GM12878 (cell line): Measurements from ENCODE around the gene KIDINS220. TPM values are rescaled to one million over a fixed set of nuclear protein-coding genes. Genes with fewer than 3 reads are reported as not detected.

Experiments
- ATAC-seq: fragments of 200-7000 bp; cut with Tn5 transposase; 3 replicates; pipeline ENCODE4 v1.9.1; 2020; ENCODE audit warnings: mild to moderate bottlenecking, moderate library complexity
- BruUV-seq: library from RNA; stranded (reverse); fragments of 400-500 nt; replicated peaks from 2 replicates; lab custom pipeline; 2021; lab: Mats Ljungman, UMichigan
- CTCF ChIA-PET: fragments of 300-600 bp; sonication (Branson Sonifier 250); formaldehyde crosslinking; extraction: SDS; loops from one replicate; lab custom pipeline; 2021; ENCODE audit warnings: inconsistent platforms; lab: Yijun Ruan, JAX
- POLR2A ChIA-PET: fragments of 350-600 bp; formaldehyde crosslinking; extraction: SDS; loops from one replicate; lab custom pipeline; 2021; ENCODE audit warnings: inconsistent platforms; lab: Charles Lee
- RAD21 ChIA-PET: fragments of 300-600 bp; sonication (Branson Sonifier 250); formaldehyde crosslinking; loops from one replicate; lab custom pipeline; 2023; ENCODE audit warnings: antibody characterized with exemption; ENCODE audit not compliant: unreplicated experiment; lab: Charles Lee
- SMC1A ChIA-PET: fragments of 300-600 bp; sonication (Branson Sonifier 250); formaldehyde crosslinking; loops from one replicate; lab custom pipeline; 2023; ENCODE audit not compliant: unreplicated experiment, uncharacterized antibody; lab: Charles Lee
- DNase-seq: peaks from one replicate; pipeline ENCODE4 v3.0.0-alpha.2; 2011; ENCODE audit warnings: low read depth, low spot score
- FAIRE-seq: peaks from 3 replicates; lab custom pipeline; 2011; peaks lifted over from hg19 to GRCh38; lab: Jason Lieb, UNC
- H2AFZ ChIP-seq: 2 replicates; pipeline ENCODE4 v1.6.0; 2011; ENCODE audit warnings: low read depth, low read length, control low read depth; ENCODE audit not compliant: control insufficient read depth
- H3K27ac ChIP-seq: 2 replicates; pipeline ENCODE4 v1.5.1; 2011; ENCODE audit warnings: control low read depth; ENCODE audit not compliant: control insufficient read depth, insufficient read depth
- H3K27me3 ChIP-seq, 2 experiments: replicated peaks in 1 of 2; 2 replicates each; pipeline versions ENCODE4 v1.6.0 to v1.6.1; 2011; ENCODE audit warnings: low read length in 1 of 2; ENCODE audit not compliant: control insufficient read depth in 2 of 2, insufficient read depth in 2 of 2
- H3K36me3 ChIP-seq, 2 experiments: 2 replicates each; pipeline ENCODE4 v1.5.1; 2011; ENCODE audit warnings: low read length in 1 of 2; ENCODE audit not compliant: control insufficient read depth in 2 of 2, insufficient read depth in 2 of 2
- H3K4me1 ChIP-seq: 2 replicates; pipeline ENCODE4 v1.6.1; 2011; ENCODE audit warnings: mild to moderate bottlenecking, low read length, moderate library complexity, mixed read lengths; ENCODE audit not compliant: control insufficient read depth, insufficient read depth
- H3K4me2 ChIP-seq: 2 replicates; pipeline ENCODE4 v1.6.0; 2011; ENCODE audit warnings: control low read depth; ENCODE audit not compliant: control insufficient read depth, insufficient read depth
- H3K4me3 ChIP-seq: fragments of 200-600 bp; sonication (generic); 2 replicates; pipeline ENCODE4 v1.5.1; 2016
- H3K79me2 ChIP-seq: 2 replicates; pipeline ENCODE4 v1.6.0; 2011; ENCODE audit warnings: low read length; ENCODE audit not compliant: control insufficient read depth, insufficient read depth
- H3K9ac ChIP-seq: 2 replicates; pipeline ENCODE4 v1.8.0; 2011; ENCODE audit warnings: low read length, control low read depth, mixed read lengths; ENCODE audit not compliant: control insufficient read depth, insufficient read depth
- H3K9me3 ChIP-seq: replicated peaks from 3 replicates; pipeline ENCODE4 v1.5.1; 2011; ENCODE audit warnings: mild to moderate bottlenecking, low read length; ENCODE audit not compliant: control insufficient read depth, insufficient read depth
- H4K20me1 ChIP-seq: 2 replicates; pipeline ENCODE4 v1.6.0; 2011; ENCODE audit not compliant: control insufficient read depth, insufficient read depth
- BMI1 ChIP-seq: fragments of 450-650 bp; IDR thresholded peaks from 2 replicates; pipeline ENCODE4 v1.6.1; 2016; ENCODE audit warnings: mild to moderate bottlenecking, moderate library complexity, borderline replicate concordance
- CBX5 ChIP-seq: sonication (generic); IDR thresholded peaks from 2 replicates; pipeline ENCODE4 v1.6.1; 2016; ENCODE audit warnings: low read depth, moderate library complexity, mild to moderate bottlenecking, inconsistent platforms
- EP300 ChIP-seq, 2 experiments: fragments of 150-350 bp in 1 of 2; IDR thresholded peaks; 2 replicates each; pipeline ENCODE4 v1.6.1; 2011 to 2012; ENCODE audit warnings: low read depth in 2 of 2, low read length in 2 of 2, borderline replicate concordance in 1 of 2, improper control_type of control experiment in 1 of 2, inconsistent platforms in 1 of 2; ENCODE audit not compliant: control insufficient read depth in 1 of 2
- FOXK2 ChIP-seq: fragments of 450-650 bp; IDR thresholded peaks from 2 replicates; pipeline ENCODE4 v1.6.1; 2017; ENCODE audit warnings: mild to moderate bottlenecking, moderate library complexity
- GABPA ChIP-seq: IDR thresholded peaks from 2 replicates; pipeline ENCODE4 v1.6.1; 2014; ENCODE audit warnings: antibody characterized with exemption, low read depth, mild to moderate bottlenecking, inconsistent platforms
- GATAD2B ChIP-seq: fragments of 450-650 bp; conservative IDR thresholded peaks from 2 replicates; pipeline ENCODE4 v1.6.1; 2017; ENCODE audit warnings: low read depth, mild to moderate bottlenecking, moderate library complexity
- HCFC1 ChIP-seq: fragments of 150-350 bp; IDR thresholded peaks from 2 replicates; pipeline ENCODE4 v1.6.1; 2014; ENCODE audit warnings: low read length
- JUNB ChIP-seq: IDR thresholded peaks from 2 replicates; pipeline ENCODE4 v1.6.1; 2016; ENCODE audit warnings: antibody characterized with exemption, mild to moderate bottlenecking
- MAX ChIP-seq: IDR thresholded peaks from 2 replicates; pipeline ENCODE4 v1.6.1; 2012; ENCODE audit warnings: low read depth, low read length, improper control_type of control experiment
- MTA2 ChIP-seq: fragments of 450-650 bp; IDR thresholded peaks from 2 replicates; pipeline ENCODE4 v1.6.1; 2016; ENCODE audit warnings: low read depth, mild to moderate bottlenecking, moderate library complexity
- MTA3 ChIP-seq: IDR thresholded peaks from 2 replicates; pipeline ENCODE4 v1.6.1; 2012; ENCODE audit warnings: low read length, inconsistent platforms, borderline replicate concordance
- MYB ChIP-seq: fragments of 150-350 bp; IDR thresholded peaks from 2 replicates; pipeline ENCODE4 v1.6.1; 2014; ENCODE audit warnings: mild to moderate bottlenecking, low read depth, low read length, borderline replicate concordance
- NBN ChIP-seq: fragments of 450-650 bp; IDR thresholded peaks from 2 replicates; pipeline ENCODE4 v1.6.1; 2016
- NFIC ChIP-seq: IDR thresholded peaks from 2 replicates; pipeline ENCODE4 v1.6.1; 2012; ENCODE audit warnings: low read depth, mild to moderate bottlenecking, inconsistent platforms, low read length, moderate library complexity
- POLR2AphosphoS5 ChIP-seq: IDR thresholded peaks from 2 replicates; pipeline ENCODE4 v1.6.1; 2011; ENCODE audit warnings: mild to moderate bottlenecking, low read length, inconsistent platforms
- RELB ChIP-seq: fragments of 450-650 bp; IDR thresholded peaks from 2 replicates; pipeline ENCODE4 v1.6.1; 2017; ENCODE audit warnings: low read depth, mild to moderate bottlenecking, moderate library complexity
- SKIL ChIP-seq: fragments of 450-650 bp; IDR thresholded peaks from 2 replicates; pipeline ENCODE4 v1.6.1; 2017; ENCODE audit warnings: mild to moderate bottlenecking, low read depth, inconsistent platforms; ENCODE audit not compliant: poor library complexity, severe bottlenecking
- SMARCA5 ChIP-seq: fragments of 450-650 bp; IDR thresholded peaks from 2 replicates; pipeline ENCODE4 v1.6.1; 2017; ENCODE audit warnings: mild to moderate bottlenecking
- TCF3 ChIP-seq: IDR thresholded peaks from 2 replicates; pipeline ENCODE4 v1.6.1; 2012; ENCODE audit warnings: low read depth, mild to moderate bottlenecking, low read length, borderline replicate concordance; ENCODE audit not compliant: insufficient read depth
- ZBED1 ChIP-seq: IDR thresholded peaks from 2 replicates; pipeline ENCODE4 v1.6.1; 2016; ENCODE audit warnings: borderline replicate concordance
- WGBS: methylation state at CpG from one replicate; pipeline ENCODE4 v1.1.6; 2016; ENCODE audit warnings: low lambda C conversion rate; ENCODE audit not compliant: insufficient replicate concordance, insufficient coverage; ENCODE audit errors: missing lambda C conversion rate; 5-methylcytosine and 5-hydroxymethylcytosine counted together
- in situ Hi-C: fragments of 300-500 bp; cut with MboI; formaldehyde crosslinking; loops from 9 replicates; pipeline ENCODE4 v1.14.3; 2018; ENCODE audit warnings: mixed read lengths
- intact Hi-C: fragments of 100-400 bp; cut with micrococcal nuclease; formaldehyde crosslinking; loops from one replicate; pipeline ENCODE4 v1.14.2; 2022; ENCODE audit not compliant: unreplicated experiment
- polyA plus RNA-seq, 11 experiments: library from polyadenylated mRNA; depleted of rRNA in 4 of 11; unstranded in 6 of 11; stranded (reverse) in 5 of 11; fragments of >200 nt; fragmentation: Nextera tagmentation in 4 of 11; fragmentation: Illumina TruSeq in 1 of 11; extraction: Ambion mirVana in 4 of 11; extraction: Trizol in 1 of 11; gene quantifications; 1 replicate in 1 of 11; 2 replicates in 10 of 11; pipeline versions ENCODE4 v1.2.1 to v1.2.3, GENCODE V29; 2011 to 2016; ENCODE audit warnings: inconsistent platforms in 2 of 11, missing spikeins in 2 of 11, low read depth in 1 of 11
- total RNA-seq, 4 experiments: library from RNA; depleted of rRNA in 3 of 4; stranded (reverse); fragments of >200 nt in 3 of 4; fragmentation: Illumina TruSeq in 1 of 4; extraction: Trizol in 1 of 4; gene quantifications; 2 replicates each; pipeline versions ENCODE4 v1.2.1 to v1.2.3, GENCODE V29; 2013 to 2021

The KIDINS220 gene
- total and polyA plus RNA-seq, 10 of the 15 experiments (the other 5 are each of a cell fraction or from before 2014, with no cell fraction given): 6.0 to 31.2 (median 16.0) TPM

- peak; percentile 83 for FAIRE-seq
- Histone ChIP-seq H3K9ac (no peak overlapping the region), H3K4me3 (no peak overlapping the region), H3K36me3 (peaks cover 8 to 17% of the 10 kb centered on the region in 2 experiments; a peak in 3 of 4 replicates), H3K4me1 (peaks cover 5% of the 10 kb centered on the region; the same call in 1 of the 2 replicates), H3K27ac (peak overlapping the region; percentile 10; the same call in 1 of the 2 replicates), H3K9me3 (peaks cover 5% of the 10 kb centered on the region; the same call in 2 of the 3 replicates), H3K4me2 (no peak overlapping the region), H3K79me2 (no peaks in the 10 kb centered on the region), H2AFZ (no peak overlapping the region), H3K27me3 (no peaks in the 10 kb centered on the region), H4K20me1 (no peaks in the 10 kb centered on the region; the same call in 1 of the 2 replicates)
- BruUV-seq: no TSS peak
- SMC1A ChIA-PET: interaction anchor here (0.6 to 1.8 kb wide), 19 partner anchors 9 to 1700 kb away, joined by 3 to 8 read pairs (median 3); no protein-coding TSS in a partner anchor
- peak; percentile 69 for DNase-seq
- CTCF ChIA-PET: interaction anchor here (0.9 to 2.6 kb wide), 9 partner anchors 10 to 336 kb away, joined by 3 to 10 read pairs (median 3); no protein-coding TSS in a partner anchor
- RAD21 ChIA-PET: interaction anchor here (0.6 to 1.8 kb wide), 8 partner anchors 10 to 311 kb away, joined by 3 to 6 read pairs (median 4); no protein-coding TSS in a partner anchor
- WGBS: 35% methylated on average over 3 of the region's 3 CpGs
- intact Hi-C loops (no loop called here), in situ Hi-C loops (no loop called here)
- peak; percentile 100 for ATAC-seq
- POLR2A ChIA-PET: interaction anchor here (0.8 to 1.2 kb wide), 2 partner anchors 9 to 17 kb away, joined by 3 to 4 read pairs; no protein-coding TSS in a partner anchor
- TF ChIP-seq TCF3: peak; percentile 32; the same call in 1 of the 2 replicates
- peak; percentile 92; the same call in 1 of the 2 replicates for TF ChIP-seq ZBED1
- TF ChIP-seq GATAD2B: no peak
- no peak for TF ChIP-seq SMARCA5
- TF ChIP-seq RELB: peak; percentile 39; the same call in 1 of the 2 replicates
- TF ChIP-seq NBN: peak; percentile 49; the same call in 1 of the 2 replicates
- peak; percentile 95 for TF ChIP-seq CBX5
- peak; percentile 83 for TF ChIP-seq NFIC
- TF ChIP-seq MTA2: peak; percentile 69
- TF ChIP-seq BMI1: peak; percentile 15; the same call in 1 of the 2 replicates
- peak; percentile 77 for TF ChIP-seq SKIL
- TF ChIP-seq MAX: no peak
- peak; percentile 49 to 57; a peak in 3 of 4 replicates for TF ChIP-seq EP300 (IDR thresholded peaks at IDR 0.05; ENCODE audit: borderline replicate concordance in 1 of 2, control insufficient read depth in 1 of 2, low read depth in 2 of 2, low read length in 2 of 2)
- TF ChIP-seq GABPA: peak; percentile 49; the same call in 1 of the 2 replicates
- peak; percentile 75 for TF ChIP-seq MTA3
- no peak for TF ChIP-seq POLR2AphosphoS5
- TF ChIP-seq FOXK2: no peak
- no peak for TF ChIP-seq HCFC1
- TF ChIP-seq JUNB: peak; percentile 95
- 0 out of 2 replicates have a peak, but pooled peaks have one; percentile 14 for TF ChIP-seq MYB
Measured at GRCh38 chr2:8803658-8804379, 33.6 kb downstream of the KIDINS220 start.
